Measurements from ENCODE around the gene ARID1B. TPM values are rescaled to one million over a fixed set of nuclear protein-coding genes. Genes with fewer than 3 reads are reported as not detected.

ARID1B gene
- total RNA-seq, 4 donors from 2014 or later, result 25.2 to 103 (median 59.5) TPM

- 86 to 88% methylated on average over 10 of the region's 10 CpGs for WGBS, 2 donors
- H3K4me1 ChIP-seq, result peaks cover 0 to 8% (median 0%) of the 10 kb centered on the region in 3 donors
- H3K36me3 ChIP-seq, result peaks cover 0 to 8% (median 0%) of the 10 kb centered on the region in 3 donors
- DNase-seq, result no peak
- H3K27ac ChIP-seq, result no peak overlapping the region
- no peak overlapping the region for H3K4me3 ChIP-seq
- TF ChIP-seq CTCF (IDR thresholded peaks at IDR 0.05) (no peak), POLR2A (IDR thresholded peaks at IDR 0.05) (no peak)
- H3K9me3 ChIP-seq, result no peaks in the 10 kb centered on the region
- intact Hi-C loops (cut with DNase I), result no loop called here
- no peaks in the 10 kb centered on the region for H3K27me3 ChIP-seq
These were observed 436.9 kb downstream of the ARID1B start for GRCh38 chr6:157213907-157214565.

DNA sequence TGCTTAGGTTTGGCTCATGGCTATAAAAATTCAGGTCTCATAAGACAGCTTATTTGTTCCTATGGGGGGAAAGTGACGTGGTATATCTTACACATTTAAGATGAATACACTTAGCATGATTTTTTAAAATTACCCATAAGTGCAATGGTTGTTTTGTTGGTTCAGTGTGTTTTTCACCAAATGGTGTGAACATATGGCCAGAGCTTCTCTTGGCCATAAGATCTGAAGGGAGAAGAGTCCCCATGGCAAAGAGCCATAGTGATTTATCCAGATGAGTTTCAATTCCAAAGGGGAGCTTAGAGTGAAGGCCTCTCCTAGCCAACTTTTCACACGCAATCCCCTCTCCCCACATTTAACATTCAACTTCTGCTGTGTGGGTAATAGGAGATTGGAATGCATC lies 438.5 kb downstream of the ARID1B start:
- Histone ChIP-seq H3K9me3 (no peaks in the 10 kb centered on the region), H3K4me3 (no peak overlapping the region), H3K4me1 (peaks cover 3 to 24% (median 15%) of the 10 kb centered on the region in 3 donors), H3K36me3 (no peaks in the 10 kb centered on the region), H3K27me3 (no peaks in the 10 kb centered on the region), H3K27ac (no peak overlapping the region)
- intact Hi-C loops (cut with DNase I), result no loop called here
- DNase-seq, result no peak
- TF ChIP-seq CTCF (IDR thresholded peaks at IDR 0.05), result no peak
- no peak for TF ChIP-seq POLR2A (IDR thresholded peaks at IDR 0.05)
- 77 to 79% methylated on average over 2 of the region's 2 CpGs for WGBS, 2 donors

DNA sequence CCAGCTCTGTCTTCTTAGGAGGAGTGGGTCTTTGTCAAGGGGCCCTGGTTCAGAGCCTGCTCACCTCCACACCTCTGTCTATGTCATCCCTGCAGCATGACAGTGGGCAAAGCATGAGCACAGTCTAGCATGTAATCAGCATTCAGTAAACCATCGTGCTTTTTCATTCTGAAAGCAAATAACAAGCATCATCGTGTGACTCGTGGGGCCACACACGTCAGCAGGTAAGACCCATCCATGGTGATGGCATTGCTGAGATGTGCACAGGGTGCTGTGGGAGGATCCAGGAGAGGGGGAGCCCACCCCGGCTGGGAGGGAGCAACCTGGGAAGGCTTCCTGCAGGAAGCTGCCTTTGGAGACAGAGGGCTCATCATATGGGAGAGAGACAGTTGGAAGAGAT lies 439.4 kb downstream of the ARID1B start:
- TF ChIP-seq POLR2A (IDR thresholded peaks at IDR 0.05), result no peak
- no peak for TF ChIP-seq CTCF (IDR thresholded peaks at IDR 0.05)
- Histone ChIP-seq H3K4me1 (peaks cover 9 to 33% (median 19%) of the 10 kb centered on the region in 3 donors), H3K36me3 (no peaks in the 10 kb centered on the region), H3K4me3 (no peak overlapping the region), H3K27ac (no peak overlapping the region), H3K27me3 (no peaks in the 10 kb centered on the region), H3K9me3 (no peaks in the 10 kb centered on the region)
- 53 to 76% methylated on average over 2 to 4 of the region's 5 CpGs for WGBS, 2 donors
- intact Hi-C loops (cut with DNase I), result no loop called here
- no peak for DNase-seq

- no peak for TF ChIP-seq CTCF (IDR thresholded peaks at IDR 0.05)
- TF ChIP-seq POLR2A (IDR thresholded peaks at IDR 0.05), result no peak
- Histone ChIP-seq H3K27me3 (no peaks in the 10 kb centered on the region), H3K36me3 (no peaks in the 10 kb centered on the region), H3K9me3 (no peaks in the 10 kb centered on the region), H3K27ac (no peak overlapping the region), H3K4me1 (peaks cover 13 to 39% (median 23%) of the 10 kb centered on the region in 3 donors), H3K4me3 (no peak overlapping the region)
- WGBS, 2 donors, result 81 to 83% methylated on average over 12 of the region's 20 CpGs
- no peak for DNase-seq
- intact Hi-C loops (cut with DNase I), result no loop called here
These were observed 440.2 kb downstream of the ARID1B start for GRCh38 chr6:157217198-157217893.

DNA sequence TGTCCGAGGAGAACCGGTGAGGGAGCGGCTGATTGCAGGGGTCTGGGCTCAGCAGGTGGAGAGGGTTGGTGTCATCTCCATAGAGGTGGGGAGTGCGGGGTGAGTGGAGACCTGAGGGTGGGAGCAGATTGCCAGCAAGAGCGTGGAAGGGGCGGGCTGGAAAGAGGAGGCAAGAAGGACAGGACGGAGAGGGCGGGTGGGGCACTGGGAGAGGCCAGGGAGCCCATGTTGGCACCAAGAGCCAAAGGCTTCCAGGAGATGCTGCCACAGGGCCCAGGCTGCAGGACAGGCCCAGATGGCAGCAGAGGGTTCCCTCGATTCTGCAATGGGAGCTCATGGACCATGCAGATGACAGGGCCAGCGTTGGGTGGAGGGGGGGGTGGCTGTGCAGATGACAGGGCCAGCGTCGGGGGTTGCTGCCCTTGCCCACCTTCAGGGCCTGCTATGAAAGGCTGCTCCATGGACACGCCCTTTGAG lies 440.8 kb downstream of the ARID1B start:
- Histone ChIP-seq H3K4me3 (no peak overlapping the region), H3K9me3 (no peaks in the 10 kb centered on the region), H3K36me3 (no peaks in the 10 kb centered on the region), H3K4me1 (peaks cover 13 to 45% (median 23%) of the 10 kb centered on the region in 3 donors), H3K27ac (no peak overlapping the region), H3K27me3 (no peaks in the 10 kb centered on the region)
- intact Hi-C loops (cut with DNase I), result no loop called here
- no peak for DNase-seq
- TF ChIP-seq POLR2A (IDR thresholded peaks at IDR 0.05), result no peak
- TF ChIP-seq CTCF (IDR thresholded peaks at IDR 0.05), result no peak
- WGBS, 2 donors, result 93 to 98% methylated on average over 5 to 10 of the region's 13 CpGs
